Measurements from ENCODE around the gene CHTF18.
"Not testable (repeated sequence)": the region's sequence is repeated elsewhere in the genome, so short reads cannot be mapped to it uniquely, and the experiment has no call there.

The CHTF18 gene

DNA sequence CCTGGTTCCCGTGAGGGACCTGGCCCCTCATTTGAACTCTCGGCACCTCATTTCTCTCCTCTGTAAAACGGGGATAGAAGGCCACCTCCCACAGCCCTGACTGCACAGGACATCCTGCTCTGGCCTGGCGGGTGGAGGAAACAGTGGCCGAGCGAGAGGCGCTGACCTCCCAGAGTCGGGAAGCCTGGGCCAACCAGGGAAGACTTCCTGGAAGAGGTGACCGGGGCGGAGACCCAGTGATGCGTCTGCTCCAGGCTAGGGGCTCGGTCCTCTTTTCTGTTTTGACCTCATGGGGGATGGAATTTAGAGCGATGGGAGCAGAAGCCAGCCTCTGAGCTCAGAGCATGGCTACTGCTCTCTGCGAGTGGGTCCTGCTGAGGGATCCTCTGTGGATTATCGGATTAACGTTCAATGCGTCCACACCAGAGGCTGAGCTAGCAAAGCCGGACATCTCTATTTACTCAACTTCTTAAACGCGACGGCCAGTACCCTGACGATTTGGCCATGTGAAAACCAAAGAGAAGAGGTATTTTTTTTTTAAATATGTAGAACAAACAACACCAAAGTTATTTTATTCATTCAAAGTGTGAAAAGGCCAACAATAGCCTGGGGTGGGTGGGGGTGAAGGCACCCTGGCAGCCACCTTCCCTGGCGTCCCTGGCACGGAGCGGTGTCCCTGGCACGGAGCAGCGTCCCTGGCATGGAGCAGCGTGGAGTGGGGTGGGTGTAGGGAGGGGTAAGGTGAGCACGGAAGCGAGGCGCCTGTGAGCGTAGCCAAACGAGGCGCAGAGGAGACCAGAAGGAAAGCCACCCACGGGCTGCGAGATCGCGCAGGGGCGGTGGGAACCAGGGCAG lies 37.0 kb upstream of the CHTF18 start:
- FAIRE-seq (no peak), DNase-seq (ENCODE audit: insufficient read length, low spot score) (peak; percentile 61)
- TF ChIP-seq, protein P1, sequence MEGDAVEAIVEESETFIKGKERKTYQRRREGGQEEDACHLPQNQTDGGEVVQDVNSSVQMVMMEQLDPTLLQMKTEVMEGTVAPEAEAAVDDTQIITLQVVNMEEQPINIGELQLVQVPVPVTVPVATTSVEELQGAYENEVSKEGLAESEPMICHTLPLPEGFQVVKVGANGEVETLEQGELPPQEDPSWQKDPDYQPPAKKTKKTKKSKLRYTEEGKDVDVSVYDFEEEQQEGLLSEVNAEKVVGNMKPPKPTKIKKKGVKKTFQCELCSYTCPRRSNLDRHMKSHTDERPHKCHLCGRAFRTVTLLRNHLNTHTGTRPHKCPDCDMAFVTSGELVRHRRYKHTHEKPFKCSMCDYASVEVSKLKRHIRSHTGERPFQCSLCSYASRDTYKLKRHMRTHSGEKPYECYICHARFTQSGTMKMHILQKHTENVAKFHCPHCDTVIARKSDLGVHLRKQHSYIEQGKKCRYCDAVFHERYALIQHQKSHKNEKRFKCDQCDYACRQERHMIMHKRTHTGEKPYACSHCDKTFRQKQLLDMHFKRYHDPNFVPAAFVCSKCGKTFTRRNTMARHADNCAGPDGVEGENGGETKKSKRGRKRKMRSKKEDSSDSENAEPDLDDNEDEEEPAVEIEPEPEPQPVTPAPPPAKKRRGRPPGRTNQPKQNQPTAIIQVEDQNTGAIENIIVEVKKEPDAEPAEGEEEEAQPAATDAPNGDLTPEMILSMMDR (IDR thresholded peaks at IDR 0.05; ENCODE audit: insufficient read depth, missing control alignments) = no peak

- DNase-seq (ENCODE audit: insufficient read length, low spot score) (no peak), FAIRE-seq (no peak)
- TF ChIP-seq, protein P1 (IDR thresholded peaks at IDR 0.05; ENCODE audit: insufficient read depth, missing control alignments) = no peak
These were observed 36.5 kb upstream of the CHTF18 start for GRCh38 chr16:752007-752312.

- DNase-seq (ENCODE audit: insufficient read length, low spot score); FAIRE-seq: not testable (repeated sequence)
These were observed 34.3 kb upstream of the CHTF18 start for GRCh38 chr16:754121-754607.

DNA sequence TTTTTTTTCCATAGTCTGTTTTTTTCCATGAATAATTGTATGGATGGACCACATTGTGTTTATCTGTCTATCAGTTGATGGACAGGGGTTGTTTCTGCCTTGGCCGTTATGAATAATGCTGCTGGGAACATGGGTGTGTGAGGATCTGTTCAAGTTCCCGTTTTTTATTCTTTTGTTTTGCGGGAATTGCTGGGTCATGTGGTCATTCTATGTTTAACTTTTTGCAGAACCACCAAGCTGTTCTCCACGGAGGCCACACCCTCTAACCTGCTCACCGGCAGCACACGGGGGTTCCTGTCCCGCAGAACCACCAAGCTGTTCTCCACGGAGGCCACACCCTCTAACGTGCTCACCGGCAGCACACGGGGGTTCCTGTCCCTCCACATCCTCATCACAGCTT lies 33.8 kb upstream of the CHTF18 start:
- FAIRE-seq = no peak
- TF ChIP-seq, protein P1 (IDR thresholded peaks at IDR 0.05; ENCODE audit: insufficient read depth, missing control alignments) = no peak
- DNase-seq (ENCODE audit: insufficient read length, low spot score) = no peak

- TF ChIP-seq, protein P1 (IDR thresholded peaks at IDR 0.05; ENCODE audit: insufficient read depth, missing control alignments) = no peak
- DNase-seq (ENCODE audit: insufficient read length, low spot score) = no peak
- FAIRE-seq = no peak
These were observed 32.0 kb upstream of the CHTF18 start for GRCh38 chr16:756428-756827.

- DNase-seq (ENCODE audit: insufficient read length, low spot score) (no peak), FAIRE-seq (no peak)
- TF ChIP-seq, protein P1 (IDR thresholded peaks at IDR 0.05; ENCODE audit: insufficient read depth, missing control alignments) = no peak
These were observed 29.1 kb upstream of the CHTF18 start for GRCh38 chr16:759110-759910.

GRCh38 chr16:760065-760464 lies 28.4 kb upstream of the CHTF18 start:
- DNase-seq (ENCODE audit: insufficient read length, low spot score) (no peak), FAIRE-seq (no peak)
- TF ChIP-seq, protein P1 (IDR thresholded peaks at IDR 0.05; ENCODE audit: insufficient read depth, missing control alignments) = no peak

Data from D721Med (cell line).